ENCODE measurements around the gene ST6GALNAC3.

The ST6GALNAC3 gene

DNA sequence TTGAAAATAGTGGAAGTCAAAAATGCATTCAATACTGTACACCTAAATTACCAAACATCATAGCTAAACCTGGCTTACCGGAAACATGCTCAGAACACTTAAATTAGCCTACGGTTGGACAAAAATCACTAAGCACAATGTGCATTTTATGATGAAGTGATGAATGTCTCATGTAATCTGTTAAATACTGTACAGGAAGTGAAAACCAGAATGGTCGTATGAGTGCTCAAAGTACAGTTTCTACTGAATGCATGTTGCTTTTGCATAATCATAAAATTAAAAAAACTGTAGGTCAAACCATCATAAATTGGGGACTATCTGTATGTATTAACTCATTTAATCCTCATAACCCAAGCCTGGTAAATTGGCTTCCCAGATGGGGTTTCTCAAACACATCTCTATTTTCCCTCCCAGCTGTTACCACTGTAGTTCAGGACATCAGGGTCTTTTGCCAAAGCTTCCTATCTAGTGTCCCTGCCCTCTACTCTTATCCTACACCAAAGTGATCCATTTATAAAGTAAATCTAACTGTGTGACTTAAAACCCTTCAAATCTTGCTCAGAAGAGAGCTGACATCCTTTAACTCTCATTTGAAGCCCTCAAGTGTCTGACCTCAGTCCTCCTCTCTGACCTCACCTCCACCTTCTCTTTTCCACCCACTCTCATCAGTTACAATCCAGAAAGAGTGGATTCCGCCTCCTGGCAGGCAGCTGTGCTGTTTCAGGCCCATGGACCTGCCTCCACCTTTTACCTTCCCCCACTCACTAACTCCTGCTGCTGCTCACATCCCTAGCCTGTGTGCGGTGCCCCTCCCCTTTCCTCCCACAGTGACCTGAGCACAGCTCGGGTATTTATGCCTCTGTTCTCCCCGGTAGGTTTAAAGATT is 436.4 kb downstream of the ST6GALNAC3 start:
- DNase-seq (ENCODE audit: low spot score) = no peak

DNA sequence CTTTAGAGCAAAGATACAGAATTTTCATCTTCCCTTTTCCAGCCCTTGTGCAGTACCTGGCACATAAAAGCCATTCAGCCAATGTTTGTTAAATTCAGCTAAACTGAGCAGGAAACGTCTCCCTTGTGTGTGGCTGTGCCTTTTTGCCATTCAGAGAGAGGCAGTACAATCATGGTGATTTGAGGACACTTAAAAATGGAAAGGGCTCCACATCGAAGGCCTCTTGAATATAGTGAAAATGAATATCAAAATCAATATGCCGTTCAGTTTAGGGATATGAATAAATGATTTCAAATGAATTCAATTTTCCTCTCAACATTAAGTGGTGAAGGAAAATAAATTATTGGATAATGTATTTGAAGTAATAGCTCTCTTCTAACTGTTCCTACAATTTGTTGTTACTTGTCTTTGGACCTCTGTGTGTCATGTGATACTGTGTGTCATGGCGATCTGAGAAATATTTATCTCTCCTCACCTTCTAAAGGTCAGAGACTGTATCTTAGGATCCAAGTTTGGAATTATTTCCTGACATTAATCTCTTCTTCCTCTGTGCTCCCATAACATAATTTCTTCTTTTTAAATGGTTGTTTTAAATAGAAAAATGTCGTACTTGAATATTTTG is 437.1 kb downstream of the ST6GALNAC3 start:
- DNase-seq (ENCODE audit: low spot score) = no peak

DNA sequence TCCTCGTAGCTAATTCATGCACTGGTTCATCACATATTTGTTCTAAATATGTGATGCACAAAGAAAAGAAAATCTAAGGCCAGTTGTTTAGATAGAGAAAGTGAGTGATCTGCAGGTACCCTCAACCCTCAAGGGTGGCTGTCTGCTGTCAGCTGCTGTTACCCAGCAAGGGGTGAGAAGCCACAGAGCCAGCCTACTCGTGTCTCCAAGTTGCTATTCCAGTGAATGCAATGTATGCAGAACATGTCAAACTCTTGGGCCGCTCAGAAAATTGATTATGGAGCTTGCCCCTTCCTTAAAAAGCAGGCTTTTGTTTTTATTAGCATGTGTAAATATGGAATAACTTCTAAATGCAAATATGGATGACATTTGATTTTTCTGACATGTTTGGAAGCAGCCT is 456.4 kb downstream of the ST6GALNAC3 start:
- no peak for DNase-seq (ENCODE audit: low spot score)

DNA sequence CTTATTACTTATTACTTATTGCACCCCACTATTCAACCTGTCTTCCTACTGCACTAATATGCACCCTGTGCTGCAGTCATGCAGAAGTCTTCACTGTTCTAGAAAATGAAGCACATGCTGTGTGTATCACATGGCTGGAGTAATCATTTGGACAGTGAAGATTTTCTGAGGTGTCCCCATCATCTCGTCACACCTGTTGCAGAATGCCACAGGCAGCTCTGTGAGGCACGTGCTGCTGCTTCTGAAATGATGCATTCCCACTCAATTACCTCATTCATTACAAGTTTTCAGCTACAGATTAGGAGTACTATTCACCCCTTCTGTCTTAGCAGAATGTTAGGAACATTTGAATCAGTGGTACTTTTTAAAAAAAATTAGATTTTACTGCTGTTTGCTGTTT is 467.1 kb downstream of the ST6GALNAC3 start:
- DNase-seq (ENCODE audit: low spot score) = no peak

DNA sequence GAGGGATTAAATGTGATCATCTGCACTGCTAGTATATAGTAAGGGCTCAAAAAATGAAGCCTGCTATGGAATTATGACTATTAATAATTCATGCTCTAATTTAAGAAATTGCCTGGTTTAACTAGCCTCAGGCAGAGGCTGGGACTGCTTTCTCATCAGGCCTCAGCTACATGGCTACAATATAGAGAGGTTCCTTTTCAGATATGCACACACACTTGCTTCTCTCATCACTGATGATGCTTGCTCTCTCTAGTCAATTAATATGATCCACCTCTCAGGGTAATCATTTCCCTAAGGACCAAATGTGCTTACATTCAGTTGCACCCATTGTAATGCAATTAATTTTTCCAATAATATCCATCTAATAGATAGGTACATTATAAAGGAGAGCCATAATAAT is 467.8 kb downstream of the ST6GALNAC3 start:
- no peak for DNase-seq (ENCODE audit: low spot score)

DNA sequence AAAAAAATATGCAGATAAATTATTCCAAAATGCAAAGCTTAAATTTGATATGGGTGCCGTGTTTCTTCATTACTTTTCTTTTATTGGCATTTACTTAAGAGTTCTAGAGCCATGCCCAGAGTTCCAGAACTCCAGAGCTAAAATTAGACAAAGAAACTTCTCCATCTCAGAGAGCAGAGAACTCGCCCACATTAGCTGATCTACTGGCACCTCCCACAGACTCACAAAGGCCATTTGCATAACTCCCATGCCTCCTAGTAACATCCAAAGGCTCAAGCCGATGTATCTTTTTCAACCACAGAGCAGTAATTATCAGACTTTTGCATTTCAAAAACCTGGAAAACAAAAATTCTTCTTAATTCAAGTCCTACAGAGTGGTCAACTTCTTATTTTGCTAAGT is 468.9 kb downstream of the ST6GALNAC3 start:
- DNase-seq (ENCODE audit: low spot score) = no peak

DNA sequence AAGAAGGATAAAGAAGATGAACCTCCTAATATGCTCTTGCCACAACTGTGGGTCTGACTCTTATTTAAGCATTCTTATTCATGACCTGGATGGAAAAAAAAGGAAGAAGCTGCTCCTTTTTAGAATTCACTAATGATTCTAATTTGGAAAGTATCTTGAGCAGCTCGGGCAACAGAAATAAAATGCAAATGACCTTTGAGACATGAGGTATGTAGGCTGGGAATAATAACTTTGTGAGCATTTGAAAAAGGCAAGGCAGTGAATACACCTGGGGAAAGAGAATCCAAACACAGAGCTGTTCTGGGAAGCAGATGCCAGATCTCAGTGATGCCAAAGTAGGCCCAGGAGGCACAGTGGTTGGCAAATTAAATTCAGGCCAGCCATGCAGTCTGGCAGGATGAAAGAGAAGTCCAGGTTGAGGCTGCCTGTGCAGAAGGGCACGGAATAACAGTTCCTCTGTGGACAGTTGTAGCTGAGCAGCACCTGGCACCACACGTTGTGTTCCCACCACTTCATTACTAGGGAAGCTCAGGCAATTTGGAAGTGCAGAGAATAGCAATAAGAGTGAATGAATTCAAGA is 471.9 kb downstream of the ST6GALNAC3 start:
- DNase-seq (ENCODE audit: low spot score) = no peak

DNA sequence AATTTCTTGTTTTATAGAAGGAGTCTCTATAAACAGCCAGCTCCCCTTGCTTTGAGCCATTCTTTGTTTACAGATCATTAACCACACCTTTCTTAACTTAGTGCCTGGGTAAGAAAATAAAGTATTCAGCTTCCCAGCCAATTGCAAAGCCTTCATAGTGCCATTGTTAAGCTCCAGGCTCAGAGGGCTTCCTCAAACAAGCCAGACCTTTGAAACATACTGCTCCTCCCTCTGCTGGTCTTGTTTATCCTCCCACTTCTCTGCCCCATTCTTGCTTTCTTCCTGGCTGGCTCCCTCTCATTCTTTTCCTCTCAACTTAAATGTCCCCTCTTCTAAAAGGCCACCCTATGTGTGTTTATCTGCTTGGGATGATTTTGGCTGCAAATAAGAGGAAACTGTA is 473.4 kb downstream of the ST6GALNAC3 start:
- no peak for DNase-seq (ENCODE audit: low spot score)

DNA sequence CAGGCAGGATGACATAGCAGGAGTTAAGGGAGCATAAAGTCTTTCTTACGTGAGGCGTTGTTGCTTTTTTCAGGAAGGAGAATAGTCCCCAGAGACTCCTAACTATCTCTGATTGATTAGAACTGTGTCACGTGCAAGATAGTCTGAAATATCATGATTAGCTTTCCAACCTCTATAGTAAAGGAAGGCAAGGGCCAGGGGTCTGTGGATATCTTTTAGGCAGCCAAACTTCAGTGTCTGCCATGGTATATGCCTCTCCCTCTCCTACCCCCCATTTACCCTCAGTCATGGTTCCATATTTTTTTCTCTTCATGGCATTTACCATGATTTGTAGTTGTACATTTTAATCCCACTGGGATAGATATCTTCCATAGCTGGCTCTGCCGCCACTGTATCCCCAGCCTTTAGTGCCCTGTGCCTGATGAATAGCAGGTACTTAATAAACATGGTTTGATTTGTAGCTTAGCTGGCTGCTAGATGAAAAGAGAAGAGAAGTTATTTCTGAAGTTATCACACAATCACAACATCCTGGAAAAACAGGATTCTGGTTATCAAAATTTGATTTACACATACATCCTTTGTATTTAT is 474.1 kb downstream of the ST6GALNAC3 start:
- DNase-seq (ENCODE audit: low spot score) = no peak

DNA sequence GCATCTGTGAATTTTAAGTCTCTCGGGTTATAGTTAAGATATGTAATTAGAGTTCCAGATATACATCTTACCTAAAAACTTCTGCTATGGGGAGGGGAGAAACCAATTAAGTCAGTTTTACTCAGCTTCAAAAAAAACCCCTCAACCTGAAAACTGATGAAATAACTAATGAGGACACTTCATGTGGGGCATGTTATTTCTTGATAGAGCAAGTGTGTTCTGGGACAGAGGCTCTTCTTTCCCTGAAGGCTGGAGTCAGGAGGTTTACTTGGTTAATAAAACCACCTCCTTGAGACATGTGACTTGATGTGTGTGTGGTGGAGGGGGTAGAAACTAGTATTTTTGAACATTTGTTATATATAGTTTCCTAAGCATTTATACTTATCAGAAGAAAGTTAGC is 479.7 kb downstream of the ST6GALNAC3 start:
- DNase-seq (ENCODE audit: low spot score) = no peak

DNA sequence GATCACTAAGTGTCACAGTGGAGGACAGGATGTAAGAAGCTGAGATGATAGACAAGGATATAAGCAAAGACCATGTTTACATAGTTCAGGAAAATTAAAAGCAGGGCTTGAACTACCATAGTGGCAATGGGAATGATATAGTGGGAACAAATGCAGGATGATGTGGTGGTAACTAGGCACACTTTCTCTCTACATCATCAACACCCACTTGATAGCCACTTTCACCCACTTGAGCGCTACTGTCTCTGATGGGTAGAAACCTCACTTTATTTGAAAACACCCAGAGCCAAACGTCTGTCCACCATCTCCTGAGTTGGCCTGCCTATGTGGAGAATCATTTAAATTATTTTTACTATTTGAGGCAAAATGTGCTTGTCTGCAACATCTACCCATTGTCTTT is 487.7 kb downstream of the ST6GALNAC3 start:
- DNase-seq (ENCODE audit: low spot score) = no peak

DNA sequence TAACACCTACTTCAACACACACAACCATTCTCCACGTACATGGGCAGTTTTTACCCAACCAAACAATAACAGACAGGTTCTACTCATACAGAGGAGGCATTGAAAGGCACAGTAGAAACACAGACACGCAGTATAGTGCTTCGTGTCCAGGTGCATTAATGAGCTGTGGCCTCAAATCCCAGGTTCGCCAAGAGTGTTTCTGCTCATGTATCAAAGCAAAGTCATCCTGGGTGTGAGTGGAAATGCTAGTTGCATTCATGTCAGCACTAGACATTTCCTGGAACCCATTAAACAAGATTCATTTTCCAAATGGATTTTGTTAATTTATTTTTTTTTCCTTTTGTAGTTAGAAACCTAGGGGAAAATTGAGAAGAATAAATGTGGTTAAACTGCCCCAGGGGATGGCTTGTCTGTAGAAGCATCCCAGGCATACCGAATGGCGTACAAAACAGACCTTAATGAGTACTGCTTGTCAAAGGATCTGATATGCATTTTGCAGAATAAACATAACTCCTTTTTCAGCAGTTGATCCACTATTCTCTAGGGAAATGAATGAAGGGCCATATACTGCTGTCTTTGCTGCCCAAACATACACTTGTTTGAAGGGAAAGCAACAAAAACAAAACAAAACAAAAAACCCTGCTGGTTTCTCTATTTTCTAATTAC is 494.2 kb downstream of the ST6GALNAC3 start:
- no peak for DNase-seq (ENCODE audit: low spot score)

DNA sequence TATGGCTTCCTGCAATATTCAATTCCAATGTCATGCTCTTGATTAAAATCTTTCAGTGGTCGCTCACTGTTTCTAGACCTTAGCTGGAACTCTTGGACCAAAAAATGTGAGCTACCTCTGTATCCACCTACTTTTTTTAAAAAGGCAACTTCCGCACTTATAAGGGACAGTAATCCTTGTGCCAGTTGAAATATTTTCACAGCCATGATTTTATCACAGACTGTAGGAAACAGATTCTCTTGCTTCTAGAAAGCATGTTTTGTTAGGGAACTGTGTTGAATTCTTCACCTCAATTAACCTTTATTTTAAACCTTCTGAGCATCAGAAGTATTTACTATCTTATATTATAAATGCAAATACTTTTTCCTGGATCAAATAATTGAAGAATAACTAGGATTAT is 496.7 kb downstream of the ST6GALNAC3 start:
- DNase-seq (ENCODE audit: low spot score) = no peak

DNA sequence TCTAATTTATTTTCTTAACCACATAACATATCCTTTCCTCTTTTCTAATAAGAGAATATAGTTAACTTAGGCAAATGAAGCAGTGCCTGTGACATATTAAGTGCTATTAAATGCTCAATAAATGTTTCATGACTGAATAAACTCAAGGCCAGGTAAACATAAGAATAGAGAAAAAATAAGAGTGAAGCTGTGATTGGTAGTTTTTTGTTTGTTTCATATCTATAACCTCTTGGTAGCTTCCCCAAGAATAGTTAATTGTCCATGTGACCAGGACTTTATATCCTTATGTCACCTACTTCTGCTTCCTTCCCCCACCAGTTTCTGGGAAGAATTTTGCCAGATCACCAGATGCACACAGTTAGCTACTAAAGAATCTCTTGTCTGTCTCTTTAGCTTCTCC is 497.7 kb downstream of the ST6GALNAC3 start:
- DNase-seq (ENCODE audit: low spot score) = no peak

DNA sequence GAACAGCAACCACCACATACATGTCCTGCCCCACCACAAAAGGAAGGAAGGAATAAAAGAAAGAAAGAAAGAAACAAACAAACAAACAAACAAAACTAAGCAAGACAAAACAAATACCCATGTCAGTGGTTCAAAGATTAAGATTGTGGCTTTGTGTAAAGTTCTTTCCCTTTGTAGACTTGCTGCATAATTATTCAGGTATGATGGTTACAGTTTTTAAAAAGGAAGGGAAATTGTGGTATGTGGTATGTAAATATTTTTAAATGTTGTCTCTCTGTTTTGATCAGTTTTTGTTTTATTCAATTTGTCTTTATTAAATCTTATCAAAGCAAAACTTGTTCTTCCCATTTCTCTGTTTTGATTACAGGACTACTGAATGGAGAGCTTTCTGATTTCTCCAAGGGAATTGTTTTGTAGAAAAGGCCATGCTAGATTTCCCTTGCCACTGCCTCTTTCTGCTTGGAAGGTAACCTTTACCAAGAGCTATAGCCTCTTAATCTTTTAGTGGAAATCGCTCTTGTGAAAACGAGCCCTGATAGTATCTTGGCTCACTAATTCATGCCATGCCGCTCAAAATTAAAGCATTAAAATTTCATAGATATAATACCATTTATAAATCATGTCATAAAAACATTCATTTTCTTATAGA is 502.5 kb downstream of the ST6GALNAC3 start:
- DNase-seq (ENCODE audit: low spot score) = no peak

DNA sequence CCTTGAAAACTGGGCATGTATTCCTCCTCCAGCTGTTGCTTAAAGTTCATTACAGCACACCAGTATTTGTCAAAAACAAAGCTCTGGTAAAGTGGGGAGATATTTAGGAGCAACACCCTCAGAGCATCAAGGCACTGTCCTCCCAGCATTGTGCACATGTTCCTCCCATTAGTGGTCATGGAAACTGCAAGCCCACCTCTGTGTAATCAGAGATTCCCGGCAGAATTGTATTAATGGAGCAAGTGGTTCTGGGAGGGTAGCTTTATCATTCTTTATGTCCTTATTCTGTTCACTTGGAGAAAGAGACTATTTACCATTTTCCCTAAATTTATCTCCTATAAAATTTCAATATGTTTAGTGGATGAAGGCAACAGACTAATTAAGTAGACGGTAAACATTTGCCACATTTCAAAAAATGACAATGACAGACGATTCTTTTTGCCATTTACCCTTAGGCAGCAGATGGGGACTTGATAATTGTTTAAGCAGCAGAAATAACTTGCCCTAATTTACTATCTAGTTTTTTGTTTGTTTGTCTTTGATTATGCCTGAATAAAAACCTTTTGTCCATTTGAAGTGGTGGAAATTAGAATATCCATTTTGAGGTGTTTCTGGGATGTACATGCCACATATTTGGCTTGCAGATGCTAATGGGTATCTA is 503.1 kb downstream of the ST6GALNAC3 start:
- no peak for DNase-seq (ENCODE audit: low spot score)

DNA sequence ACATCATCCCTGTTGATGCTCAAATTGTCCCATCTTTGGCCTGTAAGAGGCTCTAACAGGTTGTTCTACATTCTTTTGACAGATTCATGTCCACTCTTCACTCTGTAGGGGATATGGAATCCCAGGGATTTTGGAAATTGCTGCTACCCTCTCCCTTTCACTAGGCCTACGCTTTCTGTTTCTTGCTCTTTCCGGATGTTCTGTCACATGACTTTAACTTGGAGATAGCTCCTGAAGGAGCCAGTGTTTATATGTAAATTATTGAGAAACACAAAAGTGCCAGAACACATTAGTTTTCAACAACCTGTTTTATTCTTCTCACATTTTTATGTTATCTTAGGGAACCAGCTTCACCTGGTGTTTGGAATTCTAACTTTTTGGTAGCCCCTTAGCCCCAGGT is 505.7 kb downstream of the ST6GALNAC3 start:
- DNase-seq (ENCODE audit: low spot score) = no peak

DNA sequence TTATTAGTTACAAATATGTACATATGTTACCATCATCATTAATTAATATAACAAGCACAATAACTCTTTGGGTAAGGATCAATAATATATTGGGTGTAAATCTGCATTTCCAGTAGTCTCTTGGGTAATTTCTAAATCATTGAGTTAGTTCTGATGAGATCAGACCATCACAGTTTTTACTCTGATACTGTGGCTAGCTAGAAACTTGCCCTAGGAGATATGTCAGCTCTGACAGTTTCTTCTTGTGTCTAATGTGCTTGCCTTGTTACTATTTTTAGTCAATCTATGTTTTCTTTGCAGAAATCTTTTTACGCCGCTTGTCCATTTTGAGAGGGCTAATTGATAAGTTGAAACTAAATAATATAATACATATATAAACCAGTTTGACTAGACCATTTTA is 507.2 kb downstream of the ST6GALNAC3 start:
- no peak for DNase-seq (ENCODE audit: low spot score)

DNA sequence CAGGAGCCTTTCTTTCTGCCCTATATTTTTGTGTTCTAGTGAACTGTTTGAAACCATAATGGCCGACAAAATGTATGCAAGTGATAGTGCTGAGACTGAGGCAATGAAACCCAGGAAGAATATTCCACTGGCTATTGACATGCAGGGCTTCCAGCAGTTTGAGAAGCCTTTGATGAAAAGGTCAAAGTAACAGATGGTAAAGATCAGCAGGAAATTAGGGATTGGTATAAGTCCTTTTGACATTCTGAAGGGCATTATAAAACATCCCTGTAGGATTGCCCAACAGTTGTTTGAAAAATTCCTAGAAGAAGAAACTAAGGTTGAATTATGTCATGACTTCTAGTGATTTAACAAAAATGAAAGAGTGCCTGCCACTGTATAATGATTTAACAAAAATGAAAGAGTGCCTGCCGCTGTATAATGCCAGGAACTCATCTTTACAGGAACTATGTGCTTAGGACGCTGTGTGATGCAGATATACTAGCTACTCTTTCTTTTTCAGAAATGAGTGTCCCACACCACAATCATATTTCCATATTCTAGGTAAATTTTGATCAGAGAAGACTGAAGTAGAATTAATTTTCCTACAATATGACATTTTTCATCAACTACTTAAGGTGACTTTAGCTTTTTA is 508.8 kb downstream of the ST6GALNAC3 start:
- no peak for DNase-seq (ENCODE audit: low spot score)

DNA sequence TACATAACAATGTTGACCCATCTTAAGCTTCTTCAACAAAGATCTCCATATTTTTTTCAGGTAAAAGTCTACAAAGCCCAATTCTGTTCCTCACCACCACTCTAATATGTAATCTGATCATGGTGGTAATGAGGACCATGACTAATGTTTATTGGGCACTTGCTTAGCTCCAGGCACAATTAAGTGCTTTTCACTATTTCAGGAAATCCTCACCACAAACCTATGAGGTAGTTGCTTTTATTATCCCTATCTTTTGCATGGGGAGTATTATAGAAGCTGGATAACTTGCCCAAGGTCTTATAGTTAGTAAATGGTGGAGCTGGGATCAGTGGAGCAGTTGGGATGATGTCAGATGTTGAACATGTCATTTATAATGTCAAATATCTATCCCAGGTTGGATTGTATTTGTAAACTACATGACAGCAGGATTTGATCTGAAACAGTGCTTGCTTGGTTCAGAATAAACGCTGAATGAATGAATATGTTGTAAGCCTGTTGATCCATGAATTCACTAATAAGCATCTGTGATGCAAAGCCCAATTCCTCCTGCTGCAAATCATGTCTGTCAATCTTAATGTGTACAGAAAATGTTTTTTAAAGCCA is 509.4 kb downstream of the ST6GALNAC3 start:
- DNase-seq (ENCODE audit: low spot score) = no peak
